ENCODE data around the gene KIZ.

DNA sequence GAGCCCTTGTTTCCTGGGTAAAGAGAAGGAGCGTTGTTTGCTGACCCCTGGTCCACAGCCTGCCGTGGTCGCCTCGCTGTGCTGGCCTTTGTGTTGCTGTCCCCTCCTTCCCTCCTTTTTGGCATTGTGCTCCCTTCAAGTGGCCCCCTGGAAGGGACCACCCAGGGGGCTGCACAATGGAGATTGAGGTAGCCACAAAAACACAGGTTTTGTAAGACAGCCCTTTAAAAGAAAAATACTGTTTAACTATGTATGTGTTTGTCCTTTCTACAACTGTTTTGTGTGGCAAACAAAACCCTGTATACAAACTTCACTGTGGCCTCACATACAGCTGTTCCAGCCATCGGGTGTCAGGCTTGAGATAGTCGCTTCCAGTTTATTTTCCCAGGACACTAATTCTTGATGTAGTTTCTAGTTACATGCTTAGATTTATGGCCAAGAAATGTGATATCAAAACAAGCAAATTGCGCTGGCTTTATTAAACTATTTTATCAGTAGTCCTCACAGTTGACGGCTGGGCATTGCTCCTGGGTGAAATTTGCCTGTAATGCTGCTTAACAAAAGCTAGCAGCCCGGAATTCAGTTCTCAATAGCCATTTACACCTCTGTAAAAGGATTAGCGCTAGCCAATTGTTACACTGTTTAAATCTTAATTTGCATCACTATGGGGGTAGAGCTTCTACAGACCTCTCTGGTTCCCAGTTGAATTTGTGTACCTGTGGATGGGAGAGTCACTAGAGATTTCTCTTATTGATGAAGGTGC, 64.1 kb downstream of the KIZ start:
- TF ChIP-seq, protein P1, sequence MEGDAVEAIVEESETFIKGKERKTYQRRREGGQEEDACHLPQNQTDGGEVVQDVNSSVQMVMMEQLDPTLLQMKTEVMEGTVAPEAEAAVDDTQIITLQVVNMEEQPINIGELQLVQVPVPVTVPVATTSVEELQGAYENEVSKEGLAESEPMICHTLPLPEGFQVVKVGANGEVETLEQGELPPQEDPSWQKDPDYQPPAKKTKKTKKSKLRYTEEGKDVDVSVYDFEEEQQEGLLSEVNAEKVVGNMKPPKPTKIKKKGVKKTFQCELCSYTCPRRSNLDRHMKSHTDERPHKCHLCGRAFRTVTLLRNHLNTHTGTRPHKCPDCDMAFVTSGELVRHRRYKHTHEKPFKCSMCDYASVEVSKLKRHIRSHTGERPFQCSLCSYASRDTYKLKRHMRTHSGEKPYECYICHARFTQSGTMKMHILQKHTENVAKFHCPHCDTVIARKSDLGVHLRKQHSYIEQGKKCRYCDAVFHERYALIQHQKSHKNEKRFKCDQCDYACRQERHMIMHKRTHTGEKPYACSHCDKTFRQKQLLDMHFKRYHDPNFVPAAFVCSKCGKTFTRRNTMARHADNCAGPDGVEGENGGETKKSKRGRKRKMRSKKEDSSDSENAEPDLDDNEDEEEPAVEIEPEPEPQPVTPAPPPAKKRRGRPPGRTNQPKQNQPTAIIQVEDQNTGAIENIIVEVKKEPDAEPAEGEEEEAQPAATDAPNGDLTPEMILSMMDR (IDR thresholded peaks at IDR 0.05; ENCODE audit: low read depth, low read length), result no peak
- TF ChIP-seq POLR2A (IDR thresholded peaks at IDR 0.05; ENCODE audit: extremely low read depth, insufficient read length), result no peak
- TF ChIP-seq, protein P2, sequence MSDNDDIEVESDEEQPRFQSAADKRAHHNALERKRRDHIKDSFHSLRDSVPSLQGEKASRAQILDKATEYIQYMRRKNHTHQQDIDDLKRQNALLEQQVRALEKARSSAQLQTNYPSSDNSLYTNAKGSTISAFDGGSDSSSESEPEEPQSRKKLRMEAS (IDR thresholded peaks at IDR 0.05; ENCODE audit: low read depth, low read length), result no peak
- TF ChIP-seq MYC (IDR thresholded peaks at IDR 0.05; ENCODE audit: low read depth, low read length), result no peak

Measured in NB4 (cell line).